Bone marrow (tissue), 2 donors: ENCODE measurements around the gene JUN.
"Not testable (repeated sequence)": the region's sequence is repeated elsewhere in the genome, so short reads cannot be mapped to it uniquely, and the experiment has no call there.

Source experiments
- DNase-seq, 2 donors: peaks; one replicate each; lab custom pipeline; 2025; lab: John Stamatoyannopoulos, UW

Gene JUN

GRCh38 chr1:58808077-58808476 is 24.2 kb upstream of the JUN start:
- DNase-seq, result no peak

- no peak for DNase-seq
Measured at GRCh38 chr1:58805716-58806571, 22.1 kb upstream of the JUN start.

- DNase-seq, result no peak
Measured at GRCh38 chr1:58804853-58805565, 21.2 kb upstream of the JUN start.

GRCh38 chr1:58803858-58804257 is 20.0 kb upstream of the JUN start:
- no peak for DNase-seq

- DNase-seq, result no peak
Measured at GRCh38 chr1:58802640-58803399, 19.0 kb upstream of the JUN start.

GRCh38 chr1:58801286-58801685 is 17.4 kb upstream of the JUN start:
- DNase-seq, result not testable (repeated sequence)

- DNase-seq, result no peak
Measured at GRCh38 chr1:58799650-58800049, 15.8 kb upstream of the JUN start.

GRCh38 chr1:58798910-58799442 is 15.1 kb upstream of the JUN start:
- no peak for DNase-seq

- DNase-seq, result no peak
Measured at GRCh38 chr1:58796416-58796815, 12.6 kb upstream of the JUN start.

- DNase-seq, result no peak
Measured at GRCh38 chr1:58794585-58794984, 10.7 kb upstream of the JUN start.

GRCh38 chr1:58792846-58793245 is 9.0 kb upstream of the JUN start:
- no peak for DNase-seq

- DNase-seq, result no peak
Measured at GRCh38 chr1:58791106-58791505, 7.3 kb upstream of the JUN start.

- no peak for DNase-seq
Measured at GRCh38 chr1:58789996-58790660, 6.3 kb upstream of the JUN start.

- no peak for DNase-seq
Measured at GRCh38 chr1:58789322-58789856, 5.5 kb upstream of the JUN start.

- no peak for DNase-seq
Measured at GRCh38 chr1:58788259-58788658, 4.4 kb upstream of the JUN start.

- no peak for DNase-seq
Measured at GRCh38 chr1:58786927-58787245, 3.0 kb upstream of the JUN start.

GRCh38 chr1:58786184-58786926 is 2.5 kb upstream of the JUN start:
- no peak for DNase-seq

- DNase-seq, result no peak
Measured at GRCh38 chr1:58785442-58786058, 1.7 kb upstream of the JUN start.

GRCh38 chr1:58784758-58785441 is 1.1 kb upstream of the JUN start:
- peak in 1 of 2 donors; percentile 72 for DNase-seq
